Bone marrow (tissue), 2 donors: ENCODE measurements around the gene COA3.
"Not testable (repeated sequence)": the region's sequence is repeated elsewhere in the genome, so short reads cannot be mapped to it uniquely, and the experiment has no call there.

Source experiments
- DNase-seq, 2 donors: peaks; one replicate each; lab custom pipeline; 2025; lab: John Stamatoyannopoulos, UW

COA3 gene

DNA sequence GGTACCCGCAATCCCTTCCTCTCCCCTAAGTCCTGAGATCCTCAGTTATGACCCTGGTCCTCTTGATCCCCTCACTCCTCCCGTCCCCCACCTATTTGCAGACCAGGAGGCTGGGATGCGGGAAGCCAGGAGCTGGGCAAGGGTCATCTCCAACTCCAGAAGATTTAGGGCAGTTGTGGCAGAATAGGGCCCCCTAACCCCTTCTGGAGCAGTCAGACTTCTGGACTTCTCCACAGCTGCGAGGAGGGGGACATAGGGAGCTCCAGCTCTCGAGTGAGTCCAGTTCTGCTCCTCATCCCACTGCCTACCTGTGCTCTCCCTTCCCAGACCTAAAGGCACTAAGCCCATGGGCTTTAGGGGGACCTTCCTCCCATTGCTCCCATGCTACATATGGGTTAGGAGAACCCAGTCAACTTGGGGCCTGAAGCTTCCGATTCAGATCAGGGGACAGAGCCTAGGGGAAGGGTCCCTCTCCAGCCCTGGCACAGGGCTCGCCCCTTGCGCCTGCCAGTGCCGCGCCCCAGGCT is 16.8 kb downstream of the COA3 start:
- no peak for DNase-seq

DNA sequence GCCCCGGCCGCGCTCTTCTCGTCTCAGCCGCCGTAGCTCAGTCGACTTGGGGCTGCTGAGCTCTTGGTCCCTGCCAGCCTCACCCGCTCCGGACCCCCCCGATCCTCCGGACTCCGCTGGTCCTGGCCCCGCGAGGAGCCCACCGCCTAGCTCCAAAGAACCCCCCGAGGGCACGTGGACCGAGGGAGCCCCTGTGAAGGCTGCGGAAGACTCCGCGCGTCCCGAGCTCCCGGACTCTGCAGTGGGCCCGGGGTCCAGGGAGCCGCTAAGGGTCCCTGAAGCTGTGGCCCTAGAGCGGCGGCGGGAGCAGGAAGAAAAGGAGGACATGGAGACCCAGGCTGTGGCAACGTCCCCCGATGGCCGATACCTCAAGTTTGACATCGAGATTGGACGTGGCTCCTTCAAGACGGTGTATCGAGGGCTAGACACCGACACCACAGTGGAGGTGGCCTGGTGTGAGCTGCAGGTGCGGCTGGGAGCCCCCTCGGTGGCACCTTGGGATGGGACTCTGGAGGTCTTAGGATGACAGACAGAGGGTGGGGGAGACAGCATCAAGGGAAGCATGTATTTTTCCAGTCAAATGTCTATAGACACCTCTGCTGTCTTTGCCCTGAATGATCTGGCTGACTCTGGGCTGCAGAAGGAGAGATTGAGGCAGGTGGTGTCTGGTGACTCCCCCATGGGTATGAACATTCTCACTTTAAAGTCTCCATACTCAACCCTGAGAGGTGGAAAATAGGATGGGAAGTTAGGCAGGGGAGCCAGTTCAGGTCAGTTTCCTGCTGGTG is 17.5 kb downstream of the COA3 start:
- no peak for DNase-seq

DNA sequence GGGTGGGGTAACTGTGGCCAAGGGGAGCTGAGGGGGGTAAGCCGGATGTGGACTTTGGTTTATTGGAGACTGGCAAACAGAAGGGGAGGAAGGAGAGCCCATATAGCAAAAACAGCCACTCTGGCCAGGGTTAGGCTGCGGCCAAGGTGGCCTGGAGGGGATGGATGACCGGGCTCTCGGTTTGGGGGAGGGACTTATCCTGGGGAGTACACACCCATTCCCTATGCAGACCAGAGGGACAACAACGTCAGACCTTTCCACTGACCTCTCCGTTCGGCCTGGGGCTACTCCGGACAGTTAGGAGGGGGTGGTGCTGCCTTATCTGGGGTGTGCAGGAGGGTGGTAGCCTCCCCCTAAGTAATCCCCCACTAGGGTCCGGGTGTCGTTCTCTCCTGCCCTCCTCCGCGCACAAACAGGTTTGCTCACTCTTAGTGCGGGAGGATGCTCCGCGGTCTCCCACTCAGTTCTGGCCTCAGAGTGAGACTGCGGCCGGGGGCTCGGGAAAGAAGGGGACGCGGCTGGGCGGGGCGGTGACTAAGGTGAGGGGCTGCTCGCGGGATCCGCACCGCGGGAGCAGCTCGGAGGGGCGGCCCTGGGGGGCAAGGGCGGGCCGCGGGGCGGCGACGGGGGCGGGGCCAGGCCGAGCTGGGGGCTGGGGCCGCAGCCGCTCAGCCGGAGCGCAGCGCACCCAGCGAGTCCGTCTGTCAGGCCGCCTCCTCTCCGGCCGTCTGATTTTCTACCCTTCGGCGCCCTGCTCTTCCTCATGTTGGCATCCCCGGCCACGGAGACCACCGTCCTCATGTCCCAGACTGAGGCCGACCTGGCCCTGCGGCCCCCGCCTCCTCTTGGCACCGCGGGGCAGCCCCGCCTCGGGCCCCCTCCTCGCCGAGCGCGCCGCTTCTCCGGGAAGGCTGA is 18.3 kb downstream of the COA3 start, which contains the start of gene WNK4:
WNK4 (plus strand) TSS at position 675 of the 915 bp plus-strand sequence; CDS start at position 764, 89 bp downstream.
- no peak for DNase-seq

DNA sequence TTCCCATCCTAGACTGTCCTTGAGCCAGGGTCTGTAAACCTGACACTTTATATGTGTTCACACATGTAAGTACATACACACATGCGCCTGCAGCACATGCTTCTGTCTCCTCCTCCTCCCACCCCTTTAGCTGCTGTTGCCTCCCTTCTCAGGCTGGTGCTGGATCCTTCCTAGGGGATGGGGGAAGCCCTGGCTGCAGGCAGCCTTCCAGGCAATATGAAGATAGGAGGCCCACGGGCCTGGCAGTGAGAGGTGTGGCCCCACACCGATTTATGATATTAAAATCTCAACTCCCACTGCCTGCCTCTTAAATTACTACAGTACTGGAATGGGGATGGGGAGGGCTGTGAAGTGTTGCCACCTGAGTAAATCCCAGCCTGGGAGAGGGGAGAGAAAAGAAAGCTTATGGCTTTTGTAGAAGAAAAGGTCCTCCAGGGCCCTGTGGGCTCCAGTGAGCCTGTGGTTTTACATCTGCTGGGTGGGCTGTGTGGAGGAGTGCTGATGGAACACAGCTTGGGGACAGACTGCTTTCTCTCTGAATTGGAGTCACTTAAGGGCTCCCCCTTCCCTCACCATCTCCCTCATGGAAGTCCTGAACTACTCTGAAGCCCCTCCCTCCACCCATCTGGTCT is 19.1 kb downstream of the COA3 start:
- DNase-seq = no peak

DNA sequence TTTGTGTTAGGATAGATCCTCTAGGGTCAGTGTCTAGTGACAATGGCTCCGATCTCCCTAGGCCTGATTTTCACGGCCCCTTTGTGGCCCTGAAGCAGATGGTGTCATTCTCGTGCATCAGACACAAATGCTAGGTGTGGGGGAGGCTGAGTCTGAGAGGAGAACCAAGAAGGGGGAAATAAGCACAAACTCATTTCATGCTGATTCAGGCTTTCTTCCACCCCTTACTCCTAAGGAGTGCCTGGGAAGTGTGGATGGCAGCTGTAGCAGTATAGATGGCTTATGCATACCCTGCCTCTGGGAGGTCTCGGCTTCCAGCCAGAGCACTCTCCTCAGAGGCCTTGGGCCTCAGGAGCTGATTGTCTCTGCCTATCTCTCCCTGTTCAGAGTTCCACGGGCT is 19.9 kb downstream of the COA3 start:
- no peak for DNase-seq

DNA sequence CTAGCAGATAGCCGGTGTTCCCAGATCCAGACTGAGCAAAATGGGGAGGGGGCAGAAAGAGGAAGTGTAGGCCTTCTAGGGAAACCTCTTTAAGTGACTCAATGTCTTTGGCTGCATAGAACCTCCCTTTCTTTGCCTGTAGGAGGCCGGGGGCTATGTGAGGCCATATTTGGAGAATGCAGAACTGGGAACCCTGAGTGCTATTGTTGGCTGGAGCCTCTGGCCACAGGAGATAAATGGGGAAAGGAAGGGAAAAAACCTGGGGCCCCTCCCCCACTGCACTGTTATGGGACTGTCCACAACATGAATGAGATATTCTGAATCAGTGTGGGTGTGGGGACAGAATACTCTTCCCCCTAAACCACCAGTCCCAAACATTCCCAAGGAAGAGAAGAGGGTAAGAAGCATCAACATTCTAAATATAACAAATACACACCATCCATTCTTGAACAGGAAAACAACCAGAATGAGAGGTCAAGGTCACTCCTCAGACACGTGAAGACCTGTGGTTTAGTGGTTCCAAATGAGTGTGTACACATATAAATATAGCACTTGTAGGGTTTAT is 22.9 kb downstream of the COA3 start:
- no peak for DNase-seq

DNA sequence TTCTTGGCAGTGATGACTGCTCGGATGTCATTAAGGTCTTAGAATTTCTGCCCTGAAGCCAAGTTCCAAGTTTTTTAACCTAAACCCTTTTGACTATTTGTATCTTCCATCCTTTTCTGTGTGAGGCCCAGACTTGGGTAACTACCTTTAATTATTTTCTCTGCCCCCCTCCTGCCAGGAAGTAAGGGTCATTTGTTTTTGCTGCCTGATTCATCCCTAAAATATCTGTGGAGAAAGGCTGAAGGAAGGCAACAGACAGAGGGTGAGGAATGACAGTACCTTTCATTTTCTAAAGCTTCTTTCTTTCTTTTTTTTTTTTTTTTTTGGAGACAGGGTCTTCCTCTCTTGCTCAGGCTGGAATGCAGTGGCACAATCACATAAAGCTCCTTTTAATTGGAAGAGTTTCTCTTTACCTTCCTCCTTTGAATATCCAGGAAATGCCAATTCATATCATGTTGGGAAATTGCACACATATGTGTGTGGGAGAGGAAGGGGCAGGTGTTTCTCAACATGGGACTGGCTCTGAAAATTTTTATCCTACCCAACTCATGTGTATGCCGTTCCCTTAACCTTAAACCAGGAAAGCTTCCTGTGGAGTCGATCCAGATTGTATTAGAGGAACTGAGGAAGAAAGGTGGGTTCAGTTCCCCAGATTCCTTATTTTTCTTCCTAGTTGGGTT is 24.3 kb downstream of the COA3 start:
- DNase-seq = no peak

DNA sequence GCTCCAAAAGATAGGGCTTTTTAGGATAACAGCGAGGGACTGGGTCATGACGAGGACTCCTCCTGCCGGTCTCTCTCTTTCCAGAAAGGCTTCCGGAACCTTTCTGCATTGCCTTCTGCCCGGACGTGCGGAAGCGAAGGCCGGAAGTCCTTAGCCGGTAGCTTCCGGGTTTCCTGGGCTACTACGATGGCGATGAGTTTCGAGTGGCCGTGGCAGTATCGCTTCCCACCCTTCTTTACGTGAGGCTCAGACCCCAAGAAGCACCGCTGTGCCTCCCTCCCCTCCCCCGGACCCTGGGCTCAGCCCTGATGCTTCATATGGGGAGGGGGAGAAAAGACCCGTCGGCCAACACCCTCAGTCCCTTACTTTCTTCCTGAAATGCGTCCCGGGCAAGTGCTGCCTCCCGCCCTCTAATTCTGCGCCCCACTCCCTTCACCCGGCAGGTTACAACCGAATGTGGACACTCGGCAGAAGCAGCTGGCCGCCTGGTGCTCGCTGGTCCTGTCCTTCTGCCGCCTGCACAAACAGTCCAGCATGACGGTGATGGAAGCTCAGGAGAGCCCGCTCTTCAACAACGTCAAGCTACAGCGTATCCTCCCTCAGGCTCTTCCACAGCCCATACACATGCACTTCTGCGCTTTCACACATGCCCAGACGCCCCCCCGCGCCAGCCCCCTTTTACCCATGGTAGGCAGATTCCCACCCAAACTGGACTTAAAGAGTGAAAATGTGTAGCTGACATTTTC is 25.0 kb downstream of the COA3 start, which contains the start of gene VPS25:
VPS25 (plus strand) TSS at position 160 of the 746 bp plus-strand sequence; CDS start at position 187, 27 bp downstream.
- peak; percentile 20 to 86 for DNase-seq

DNA sequence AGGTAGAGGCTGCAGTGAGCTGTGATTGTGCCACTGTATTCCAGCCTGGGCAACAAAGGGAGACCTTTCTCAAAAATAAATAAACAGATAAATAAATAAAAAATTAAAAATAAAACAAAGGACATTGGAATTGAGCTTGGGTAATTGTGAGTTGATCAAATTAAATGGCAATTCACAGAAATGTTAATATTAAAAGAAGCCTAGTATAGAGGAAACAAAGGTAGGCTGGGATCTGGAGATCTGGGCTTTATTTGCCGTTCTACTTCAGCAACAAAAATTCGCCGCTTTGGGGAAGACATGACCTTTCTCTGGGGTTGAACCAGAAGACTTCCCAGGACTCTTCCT is 25.6 kb downstream of the COA3 start:
- no peak for DNase-seq

DNA sequence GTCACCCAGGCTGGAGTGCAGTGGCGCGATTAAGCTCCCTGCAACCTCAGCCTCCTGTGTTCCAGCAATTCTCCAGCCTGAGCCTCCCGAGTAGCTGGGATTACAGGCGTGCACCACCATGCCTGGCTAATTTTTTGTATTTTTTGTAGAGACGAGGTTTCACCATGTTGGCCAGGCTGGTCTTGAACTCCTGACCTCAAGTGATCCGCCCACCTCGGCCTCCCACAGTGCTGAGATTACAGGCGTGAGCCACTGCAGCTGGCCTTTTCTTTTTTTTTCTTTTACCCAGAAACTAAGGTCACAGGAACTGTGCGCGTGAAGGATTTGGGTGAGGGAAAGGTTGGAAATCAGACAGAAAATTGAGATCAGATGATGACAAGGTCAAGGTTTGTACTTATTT is 28.5 kb downstream of the COA3 start:
- not testable (repeated sequence) for DNase-seq

DNA sequence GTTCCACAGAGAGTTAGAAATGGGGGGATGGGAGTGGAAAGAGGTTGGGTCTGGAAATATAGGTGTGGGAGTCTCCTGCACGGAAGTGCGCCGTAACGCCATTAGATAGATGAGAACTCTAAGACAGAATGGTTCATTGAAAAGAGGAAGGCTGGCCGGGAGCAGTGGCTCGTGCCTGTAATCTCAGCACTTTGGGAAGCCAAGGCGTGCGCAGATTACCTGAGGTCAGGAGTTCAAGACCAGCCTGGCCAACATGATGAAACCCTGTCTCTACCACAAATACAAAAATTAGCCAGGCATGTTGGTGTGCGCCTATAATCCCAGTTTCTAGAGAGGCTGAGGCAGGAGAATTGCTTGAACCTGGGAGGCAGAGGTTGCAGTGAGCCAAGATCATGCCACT is 30.5 kb downstream of the COA3 start:
- DNase-seq = not testable (repeated sequence)

DNA sequence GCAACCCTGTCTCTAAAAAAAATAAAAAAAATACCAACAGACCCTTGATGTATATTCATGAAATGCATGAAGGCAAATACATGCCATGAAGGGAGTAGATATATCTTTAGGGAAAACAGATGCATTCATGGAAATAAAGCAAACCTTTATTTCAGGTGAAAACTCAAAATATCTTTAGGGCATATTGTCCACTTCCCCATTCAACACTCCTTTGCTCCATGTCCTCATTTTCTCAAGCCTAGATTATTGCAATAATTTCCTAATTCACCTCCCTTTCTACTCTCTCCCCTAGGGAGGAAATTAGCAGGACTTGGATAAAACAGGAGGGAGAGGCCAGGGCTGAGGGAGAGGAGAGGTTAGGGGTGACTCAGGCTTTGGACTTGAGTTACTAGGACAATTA is 31.0 kb downstream of the COA3 start:
- no peak for DNase-seq

DNA sequence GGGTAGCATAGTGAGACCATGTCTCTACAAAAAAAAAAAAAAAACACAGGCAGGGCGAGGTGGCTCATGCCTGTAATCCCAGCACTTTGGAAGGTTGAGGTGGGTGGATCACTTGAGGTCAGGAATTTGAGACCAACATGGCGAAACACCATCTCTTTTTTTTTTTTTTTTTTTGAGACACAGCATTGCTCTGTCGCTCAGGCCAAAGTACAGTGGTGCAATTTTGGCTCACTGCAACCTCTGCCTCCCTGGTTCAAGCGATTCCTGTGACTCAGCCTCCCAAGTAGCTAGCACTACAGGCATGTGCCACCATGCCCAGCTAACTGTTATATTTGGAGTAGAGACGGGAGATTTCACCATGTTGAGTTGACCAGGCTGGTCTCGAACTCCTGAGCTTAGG is 32.4 kb downstream of the COA3 start:
- DNase-seq = no peak

DNA sequence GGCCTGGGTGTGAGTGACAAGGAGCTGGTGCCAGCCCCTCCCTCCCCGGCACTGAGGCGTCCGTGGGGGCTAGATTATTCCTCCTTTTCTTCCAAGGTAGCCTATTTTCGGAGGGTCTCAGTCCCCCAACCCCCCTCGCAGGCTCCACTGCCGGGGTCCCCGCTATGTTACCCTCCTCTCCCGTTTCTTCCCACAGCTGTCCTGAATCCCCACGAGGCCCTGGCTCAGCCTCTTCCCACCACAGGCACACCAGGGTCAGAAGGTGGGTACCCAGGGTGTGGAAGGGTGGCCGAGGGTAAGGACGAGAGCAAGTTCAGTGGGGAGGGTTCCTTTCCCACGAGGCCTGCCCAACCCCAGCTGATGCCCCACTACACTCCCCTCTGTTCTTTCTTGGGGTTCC is 36.9 kb downstream of the COA3 start:
- no peak for DNase-seq

DNA sequence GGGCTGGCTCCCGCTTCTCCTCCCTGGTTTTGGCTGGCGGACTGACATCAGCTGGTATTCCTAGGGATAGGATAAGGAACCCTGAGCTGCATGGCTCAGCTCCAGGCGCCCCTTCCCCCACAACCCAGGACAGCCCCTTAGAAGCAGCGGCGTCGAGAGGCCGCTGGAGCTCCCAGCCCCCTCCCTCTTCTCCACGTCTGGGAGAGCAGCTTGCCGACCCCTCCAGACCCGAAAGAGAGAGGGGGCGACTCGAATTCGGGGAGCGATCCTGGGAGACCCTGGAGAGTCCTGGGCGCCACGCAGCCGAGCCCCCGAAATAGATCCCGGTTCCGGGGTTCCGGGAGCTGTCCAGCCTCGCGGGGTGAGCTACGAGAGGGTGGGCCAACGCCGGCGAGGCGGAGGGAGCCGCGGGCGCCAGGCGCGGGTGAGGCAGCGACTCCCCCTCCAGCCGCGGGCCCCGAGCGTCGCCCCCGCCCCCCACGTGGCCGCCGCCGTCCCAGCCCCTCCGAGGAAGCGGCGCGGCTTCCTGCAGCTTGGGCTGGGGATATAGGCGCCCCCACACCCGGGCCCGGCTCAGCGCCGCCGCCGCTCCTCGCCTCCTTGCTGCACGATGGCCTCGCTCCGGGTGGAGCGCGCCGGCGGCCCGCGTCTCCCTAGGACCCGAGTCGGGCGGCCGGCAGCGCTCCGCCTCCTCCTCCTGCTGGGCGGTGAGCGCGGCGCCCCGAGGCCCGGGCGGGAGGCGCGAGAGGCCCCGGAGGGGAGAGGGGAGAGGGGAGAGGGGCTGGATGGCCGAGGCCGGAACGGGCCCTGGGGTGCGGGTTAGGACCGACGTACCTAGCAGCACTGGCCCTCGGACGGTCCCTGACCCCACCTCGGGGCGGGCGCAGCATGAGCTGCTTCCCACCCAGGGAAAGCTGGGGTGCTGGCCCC is 37.6 kb downstream of the COA3 start, which contains the start of gene RAMP2:
RAMP2 (plus strand) TSS at position 576 of the 930 bp plus-strand sequence; CDS start at position 611, 35 bp downstream.
- no peak for DNase-seq

DNA sequence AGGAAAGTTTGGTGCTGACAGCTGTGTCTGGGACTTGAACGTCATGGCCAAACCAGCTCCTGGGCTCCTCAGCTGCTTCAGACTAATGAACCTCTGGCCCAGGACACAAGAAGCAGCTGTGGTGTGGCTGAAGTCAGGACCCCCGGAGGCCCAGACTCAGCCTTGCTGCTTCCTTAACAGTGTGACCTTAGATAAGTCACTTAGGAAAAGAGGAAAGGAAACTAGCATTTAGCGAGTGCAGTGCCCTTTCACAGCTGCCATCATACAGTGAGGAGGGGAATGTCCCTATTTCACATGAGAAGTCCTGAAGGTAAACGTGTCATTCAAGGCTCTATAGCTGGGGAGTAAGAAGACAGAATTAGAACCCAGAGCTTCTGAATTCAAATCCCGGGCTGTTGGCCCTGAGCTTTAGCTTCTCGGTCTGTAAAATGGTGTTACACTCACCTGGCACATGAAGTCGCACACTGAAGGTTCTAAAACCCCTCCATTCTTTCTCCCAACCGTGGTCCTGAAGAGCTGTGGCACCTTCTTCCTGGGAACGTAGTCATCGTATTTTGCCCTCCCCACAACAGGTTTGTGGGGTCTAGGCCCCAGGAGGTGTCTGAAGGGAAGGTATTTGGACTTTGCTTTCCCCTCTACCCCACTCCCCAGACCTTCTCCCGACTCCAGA is 38.4 kb downstream of the COA3 start:
- DNase-seq = no peak

DNA sequence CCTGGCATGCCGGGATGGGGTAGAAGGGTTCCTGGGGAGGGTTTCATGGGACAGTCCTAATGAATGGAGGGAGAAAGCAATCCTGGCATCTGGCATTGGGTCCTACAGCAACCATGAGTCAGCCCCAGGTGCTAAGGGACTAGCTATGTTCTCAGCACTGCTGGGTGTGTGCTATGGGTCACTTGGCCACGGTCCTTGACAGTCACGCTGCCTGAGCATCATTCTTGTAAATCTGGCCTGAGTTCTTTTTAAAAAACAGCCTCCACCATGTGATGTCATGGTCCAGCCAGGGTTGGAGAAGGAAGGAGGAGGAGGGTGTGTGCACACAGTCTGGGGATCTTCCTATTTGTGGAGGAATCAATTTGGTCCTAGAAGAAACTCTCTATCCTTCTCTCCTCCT is 43.7 kb downstream of the COA3 start:
- no peak for DNase-seq

DNA sequence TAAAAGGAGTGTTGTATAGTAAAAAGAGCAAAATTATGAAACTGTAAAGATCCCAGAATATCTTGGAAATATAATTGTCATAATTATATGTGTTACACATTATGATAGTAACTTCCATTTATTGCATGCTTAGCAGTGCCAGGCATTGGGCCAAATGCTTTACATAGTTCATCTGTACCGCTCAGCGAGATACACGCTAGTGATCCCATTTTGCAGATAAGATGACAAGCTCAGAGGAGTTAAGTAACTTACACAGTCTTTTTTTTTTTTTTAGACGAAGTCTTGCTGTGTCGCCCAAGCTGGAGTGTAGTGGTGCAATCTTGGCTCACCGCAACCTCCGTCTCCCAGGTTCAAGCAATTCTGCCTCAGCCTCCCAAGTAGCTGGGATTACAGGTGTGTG is 46.9 kb downstream of the COA3 start:
- no peak for DNase-seq
